ENCODE data around the gene KRT73. TPM values are rescaled to one million over a fixed set of nuclear protein-coding genes. Genes with fewer than 3 reads are reported as not detected.

Gene KRT73
- total RNA-seq, result not detected
- not detected for polyA plus RNA-seq
- long read RNA-seq, donor 1, result 0 reads
- long read RNA-seq, donor 2, result 0 reads
- long read RNA-seq, donor 3, result 0 reads
- long read RNA-seq, donor 4, result 0 reads
- long read RNA-seq, donor 5, result 0 reads
- long read RNA-seq, donor 6, result 0 reads
- long read RNA-seq, donor 7, result 0 reads
- long read RNA-seq, donor 8, result 0 reads
- long read RNA-seq, donor 9, result 0 reads
- long read RNA-seq, donor 10, result 0 reads

DNA sequence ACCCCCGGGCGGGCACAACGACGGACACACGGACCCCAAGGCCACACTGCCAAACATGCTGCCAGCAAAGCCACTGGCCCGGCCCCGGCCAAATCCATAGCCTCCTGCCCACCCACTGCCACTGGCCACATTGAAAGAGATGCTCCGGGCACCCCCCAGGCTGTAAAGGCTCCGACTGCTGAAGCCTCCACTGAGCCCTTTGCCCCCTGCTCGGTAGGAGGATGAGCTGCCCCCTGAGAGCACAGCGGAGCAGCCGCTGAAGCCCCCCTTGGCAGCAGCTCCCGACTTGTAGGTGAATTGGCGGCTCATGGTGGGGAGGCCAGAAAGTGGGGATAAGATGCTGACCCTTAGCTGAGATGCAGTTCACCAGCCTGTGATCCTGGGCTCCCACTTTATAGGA, at the start of gene KRT73:
TSS of gene KRT73 (minus strand) at position 344 of the 400 bp plus-strand sequence. CDS start at position 309, 35 bp downstream.
- no peak within 1 kb of the TSS for H3K4me3 ChIP-seq
- intact Hi-C loops (cut with DNase I; ENCODE audit: low total_unique reads), result no loop called here
- 85 to 92% (median 87%) methylated on average over 12 to 14 of the region's 14 CpGs for WGBS, 5 donors
- H3K9me3 ChIP-seq, result no peaks in the 10 kb centered on the region
- H3K27ac ChIP-seq, result no peak within 1 kb of the TSS
- no peaks in the 10 kb centered on the region for H3K4me1 ChIP-seq
- no peak for DNase-seq
- no peaks in the 10 kb centered on the region for H3K36me3 ChIP-seq
- TF ChIP-seq POLR2A (IDR thresholded peaks at IDR 0.05) (no peak), EP300 (IDR thresholded peaks at IDR 0.05) (no peak), POLR2AphosphoS5 (IDR thresholded peaks at IDR 0.05) (no peak)
- TF ChIP-seq, protein P1, sequence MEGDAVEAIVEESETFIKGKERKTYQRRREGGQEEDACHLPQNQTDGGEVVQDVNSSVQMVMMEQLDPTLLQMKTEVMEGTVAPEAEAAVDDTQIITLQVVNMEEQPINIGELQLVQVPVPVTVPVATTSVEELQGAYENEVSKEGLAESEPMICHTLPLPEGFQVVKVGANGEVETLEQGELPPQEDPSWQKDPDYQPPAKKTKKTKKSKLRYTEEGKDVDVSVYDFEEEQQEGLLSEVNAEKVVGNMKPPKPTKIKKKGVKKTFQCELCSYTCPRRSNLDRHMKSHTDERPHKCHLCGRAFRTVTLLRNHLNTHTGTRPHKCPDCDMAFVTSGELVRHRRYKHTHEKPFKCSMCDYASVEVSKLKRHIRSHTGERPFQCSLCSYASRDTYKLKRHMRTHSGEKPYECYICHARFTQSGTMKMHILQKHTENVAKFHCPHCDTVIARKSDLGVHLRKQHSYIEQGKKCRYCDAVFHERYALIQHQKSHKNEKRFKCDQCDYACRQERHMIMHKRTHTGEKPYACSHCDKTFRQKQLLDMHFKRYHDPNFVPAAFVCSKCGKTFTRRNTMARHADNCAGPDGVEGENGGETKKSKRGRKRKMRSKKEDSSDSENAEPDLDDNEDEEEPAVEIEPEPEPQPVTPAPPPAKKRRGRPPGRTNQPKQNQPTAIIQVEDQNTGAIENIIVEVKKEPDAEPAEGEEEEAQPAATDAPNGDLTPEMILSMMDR (IDR thresholded peaks at IDR 0.05), result no peak
- H3K27me3 ChIP-seq, result peaks cover 0 to 25% (median 0%) of the 10 kb centered on the region in 3 donors

GRCh38 chr12:52667931-52668330, 49.6 kb upstream of the KRT73 start:
- H3K9me3 ChIP-seq, result no peaks in the 10 kb centered on the region
- TF ChIP-seq POLR2A (IDR thresholded peaks at IDR 0.05), result no peak
- TF ChIP-seq, protein P1 (IDR thresholded peaks at IDR 0.05), result no peak
- no peak for TF ChIP-seq POLR2AphosphoS5 (IDR thresholded peaks at IDR 0.05)
- no peak for TF ChIP-seq EP300 (IDR thresholded peaks at IDR 0.05)
- peaks cover 0 to 39% (median 7%) of the 10 kb centered on the region in 3 donors for H3K27me3 ChIP-seq
- no peak overlapping the region for H3K4me3 ChIP-seq
- DNase-seq, result no peak
- H3K27ac ChIP-seq, result no peak overlapping the region
- intact Hi-C loops (cut with DNase I; ENCODE audit: low total_unique reads), result no loop called here
- no peaks in the 10 kb centered on the region for H3K36me3 ChIP-seq
- no peaks in the 10 kb centered on the region for H3K4me1 ChIP-seq
- 74 to 81% (median 79%) methylated on average over 7 of the region's 7 CpGs for WGBS, 5 donors

DNA sequence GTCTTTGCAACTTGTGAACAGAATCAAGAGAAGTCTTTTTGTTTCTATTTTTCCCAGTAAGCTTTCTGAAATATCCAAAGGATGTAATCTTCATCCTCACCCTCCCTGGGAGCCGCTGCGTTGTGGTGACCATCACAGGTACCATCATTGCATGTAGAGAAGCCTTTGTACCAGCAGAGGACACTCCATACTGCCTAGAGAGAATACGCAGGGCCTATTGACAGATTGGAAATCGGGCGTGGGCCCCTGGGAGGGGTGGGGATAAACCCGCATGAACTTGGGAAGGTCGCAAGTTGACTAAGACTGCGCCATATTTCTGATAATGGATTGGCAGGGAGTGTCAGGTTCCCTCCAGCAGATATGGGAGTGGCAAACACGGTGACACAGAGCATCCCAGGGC, 49.1 kb upstream of the KRT73 start:
- intact Hi-C loops (cut with DNase I; ENCODE audit: low total_unique reads), result no loop called here
- Histone ChIP-seq H3K27me3 (peaks cover 0 to 43% (median 10%) of the 10 kb centered on the region in 3 donors), H3K4me3 (no peak overlapping the region), H3K36me3 (no peaks in the 10 kb centered on the region), H3K27ac (no peak overlapping the region), H3K9me3 (no peaks in the 10 kb centered on the region), H3K4me1 (no peaks in the 10 kb centered on the region)
- WGBS, 5 donors, result 46 to 59% (median 51%) methylated on average over 9 of the region's 9 CpGs
- TF ChIP-seq POLR2A (IDR thresholded peaks at IDR 0.05), result no peak
- no peak for TF ChIP-seq EP300 (IDR thresholded peaks at IDR 0.05)
- TF ChIP-seq POLR2AphosphoS5 (IDR thresholded peaks at IDR 0.05), result no peak
- TF ChIP-seq, protein P1 (IDR thresholded peaks at IDR 0.05), result no peak
- DNase-seq, result no peak

GRCh38 chr12:52666471-52666870, 48.1 kb upstream of the KRT73 start:
- no peak for DNase-seq
- no peak for TF ChIP-seq POLR2AphosphoS5 (IDR thresholded peaks at IDR 0.05)
- TF ChIP-seq, protein P1 (IDR thresholded peaks at IDR 0.05), result no peak
- TF ChIP-seq POLR2A (IDR thresholded peaks at IDR 0.05), result no peak
- no peak for TF ChIP-seq EP300 (IDR thresholded peaks at IDR 0.05)
- 72 to 86% (median 76%) methylated on average over 3 of the region's 3 CpGs for WGBS, 5 donors
- intact Hi-C loops (cut with DNase I; ENCODE audit: low total_unique reads), result no loop called here
- peaks cover 0 to 50% (median 10%) of the 10 kb centered on the region in 3 donors for H3K27me3 ChIP-seq
- no peaks in the 10 kb centered on the region for H3K36me3 ChIP-seq
- no peak overlapping the region for H3K4me3 ChIP-seq
- H3K27ac ChIP-seq, result no peak overlapping the region
- no peaks in the 10 kb centered on the region for H3K9me3 ChIP-seq
- H3K4me1 ChIP-seq, result no peaks in the 10 kb centered on the region
